NOMO-1 treated with DMSO at 0.1 percent for 48 hours (cell line): ENCODE measurements around the gene ABHD2.
"Not testable (repeated sequence)": the region's sequence is repeated elsewhere in the genome, so short reads cannot be mapped to it uniquely, and the experiment has no call there.

Experiments
- DNase-seq: peaks from one replicate; lab custom pipeline; 2025; ENCODE audit not compliant: unreplicated experiment; lab: John Stamatoyannopoulos, UW

Gene ABHD2

DNA sequence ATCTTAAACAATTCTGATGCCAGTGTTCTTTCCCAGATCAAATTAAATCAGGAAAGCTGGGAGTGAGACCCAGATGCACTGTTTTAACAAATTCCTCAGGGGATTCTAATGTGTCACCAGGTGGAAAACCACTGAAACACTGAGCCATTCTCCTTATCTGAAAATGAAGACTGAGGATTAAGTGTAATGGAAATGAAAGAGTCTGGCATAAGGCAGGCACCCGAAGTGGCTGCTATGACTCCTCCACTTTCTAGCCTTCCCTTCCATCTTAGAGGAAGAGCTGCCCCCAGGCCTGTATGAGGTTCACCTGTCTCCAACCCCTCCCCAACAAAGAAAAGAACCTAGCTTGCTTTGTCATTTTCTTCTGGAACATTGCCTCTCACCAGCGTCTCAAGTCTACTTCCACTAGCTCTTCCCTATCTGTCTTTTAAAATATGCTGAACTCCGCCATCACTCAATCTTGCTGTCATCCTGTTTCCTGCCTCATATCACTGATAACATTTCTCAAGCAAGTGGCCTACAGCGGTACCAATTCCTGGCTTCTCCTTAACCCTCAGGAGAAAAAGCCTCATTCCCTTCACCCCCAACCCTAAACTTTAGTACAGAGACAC is 13.7 kb upstream of the ABHD2 start:
- no peak for DNase-seq

DNA sequence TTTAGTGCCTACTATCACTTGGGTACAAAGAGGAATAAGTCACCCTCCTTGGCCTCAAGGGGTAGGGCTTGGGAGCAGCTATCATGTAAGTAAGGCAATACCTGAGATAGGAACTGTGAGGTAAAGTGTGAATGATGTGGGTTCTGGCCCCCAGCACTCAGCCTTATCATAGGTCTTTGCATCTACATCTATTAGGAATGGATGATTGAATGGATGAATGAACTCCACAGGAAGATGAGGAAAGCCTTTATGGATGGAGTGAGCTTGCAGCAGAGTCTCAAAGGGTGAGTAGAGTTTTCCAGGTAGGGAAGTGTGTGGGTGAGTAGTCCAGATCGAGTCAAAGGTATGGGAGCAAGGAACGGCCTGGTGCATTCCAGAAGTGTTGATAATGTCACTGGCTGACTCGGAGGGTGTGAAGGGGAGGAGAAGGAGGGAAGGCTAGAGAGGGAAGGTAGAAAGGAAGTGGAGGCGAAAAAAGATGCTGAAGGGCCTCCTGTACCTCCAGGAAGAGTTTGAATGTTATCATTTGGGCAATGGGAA is 13.1 kb upstream of the ABHD2 start:
- no peak for DNase-seq

DNA sequence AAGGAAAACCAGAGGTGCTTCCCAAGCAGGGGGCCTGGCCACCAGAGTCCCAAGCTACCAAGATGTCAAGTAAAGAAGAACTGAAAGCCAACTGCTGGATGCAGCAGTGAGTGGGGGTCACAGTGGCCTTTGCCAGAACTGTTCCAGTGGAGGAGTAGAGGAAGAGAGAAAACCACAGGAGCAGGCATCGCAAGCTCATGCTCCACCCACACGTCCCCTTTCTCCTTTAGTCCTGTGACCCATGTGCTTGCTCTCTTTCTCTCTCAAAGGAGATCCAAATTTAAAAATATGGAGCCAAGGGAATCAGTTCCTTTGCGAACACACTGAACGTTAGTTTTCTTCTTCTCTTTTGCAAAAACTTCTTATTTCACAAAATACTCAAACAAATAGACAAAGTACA is 12.4 kb upstream of the ABHD2 start:
- no peak for DNase-seq

DNA sequence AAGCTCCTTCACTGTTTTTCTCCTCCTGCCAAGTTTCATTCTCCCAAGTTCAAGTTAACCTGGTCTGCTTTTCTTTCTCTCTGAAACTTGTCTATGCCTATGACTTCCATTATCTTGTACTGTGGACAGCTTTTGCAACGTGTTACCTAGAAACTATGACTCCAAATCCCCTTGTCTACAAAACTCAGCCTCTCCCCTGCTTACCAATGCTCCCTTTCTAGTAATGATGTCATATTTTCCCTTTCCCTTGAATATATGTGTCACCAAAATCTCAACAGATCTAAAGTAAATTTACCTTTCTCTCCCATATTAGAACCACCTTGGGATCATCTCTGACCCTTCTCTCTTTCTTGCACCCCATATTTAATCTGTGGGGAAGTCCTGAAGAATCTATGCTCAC is 10.5 kb upstream of the ABHD2 start:
- DNase-seq, result no peak

DNA sequence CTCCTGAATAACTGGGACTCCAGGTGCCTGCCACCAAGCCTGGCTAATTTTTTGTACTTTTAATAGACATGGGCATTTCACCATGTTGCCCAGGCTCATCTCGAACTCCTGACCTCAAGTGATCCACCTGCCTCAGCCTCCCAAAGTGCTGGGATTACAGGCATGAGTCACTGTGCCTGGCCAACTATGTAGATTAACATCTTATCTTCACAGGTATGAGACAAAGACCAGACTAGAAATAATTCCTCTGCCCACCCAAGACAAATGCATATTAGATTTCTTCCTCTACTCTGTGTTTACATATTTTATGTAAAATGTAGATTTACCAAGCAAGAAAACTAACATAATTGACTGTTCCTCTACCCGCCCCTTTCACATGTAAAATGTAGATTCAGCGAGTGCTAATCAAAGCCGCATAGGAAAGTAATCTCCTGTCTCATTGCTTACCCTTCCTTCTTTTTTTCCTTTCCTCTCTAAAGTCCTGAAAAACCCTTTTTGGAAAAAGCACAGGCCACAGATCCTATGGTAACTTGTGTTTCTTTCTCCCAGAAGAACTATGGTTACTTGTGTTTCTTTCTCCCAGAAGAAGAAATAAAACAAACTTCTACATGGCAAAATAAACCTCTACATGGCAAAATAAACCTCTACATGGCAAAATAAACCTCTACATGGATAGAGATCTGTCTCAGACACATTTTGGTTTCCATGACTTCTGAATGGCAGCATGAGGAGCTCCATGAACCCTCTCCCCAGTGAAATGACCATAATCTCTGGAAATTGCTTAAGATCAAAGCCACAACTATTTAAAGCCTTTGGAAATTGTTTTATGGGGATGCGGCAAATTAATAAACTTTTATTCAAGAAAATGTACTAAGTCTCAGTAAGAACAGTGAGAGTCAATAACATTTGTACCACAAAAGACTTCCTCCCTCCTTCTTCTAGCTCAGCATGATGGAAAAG is 9.1 kb upstream of the ABHD2 start:
- no peak for DNase-seq

DNA sequence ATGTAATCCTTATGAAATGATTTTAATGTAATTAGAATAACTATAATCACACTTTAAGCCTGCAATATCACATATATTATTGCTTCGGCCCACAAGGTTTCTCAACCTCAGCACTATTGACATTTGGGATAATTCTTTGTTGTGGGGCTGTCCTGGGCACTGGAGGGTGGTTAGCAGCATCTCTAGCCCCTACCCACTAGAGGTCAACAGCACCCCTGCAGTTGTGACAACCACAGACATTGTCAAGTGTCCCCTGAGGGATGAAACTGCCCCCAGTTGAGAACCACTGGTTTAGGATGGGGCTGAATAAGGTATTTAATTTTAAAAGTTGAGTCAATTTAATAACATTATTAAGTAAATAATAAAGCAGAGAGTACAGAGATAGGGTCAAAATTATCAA is 6.4 kb upstream of the ABHD2 start:
- DNase-seq, result no peak

DNA sequence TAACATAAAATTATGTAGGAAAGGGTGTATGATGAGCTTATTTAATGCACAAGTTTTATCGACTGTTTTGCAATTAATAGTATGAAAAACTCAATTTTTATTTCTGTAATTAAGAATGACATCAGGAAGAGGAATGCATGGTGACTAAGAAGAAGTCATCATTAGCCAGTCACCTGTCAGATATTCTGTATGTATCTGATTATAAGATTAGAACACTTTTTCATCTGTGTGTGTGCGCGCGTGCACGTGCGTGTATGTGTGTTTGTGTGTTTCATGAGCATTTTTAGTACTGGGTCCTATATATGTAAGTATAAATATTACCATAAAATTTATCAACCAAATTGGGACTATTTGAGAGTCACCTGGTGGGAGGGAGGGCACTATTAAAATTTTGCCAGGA is 5.0 kb upstream of the ABHD2 start:
- no peak for DNase-seq

DNA sequence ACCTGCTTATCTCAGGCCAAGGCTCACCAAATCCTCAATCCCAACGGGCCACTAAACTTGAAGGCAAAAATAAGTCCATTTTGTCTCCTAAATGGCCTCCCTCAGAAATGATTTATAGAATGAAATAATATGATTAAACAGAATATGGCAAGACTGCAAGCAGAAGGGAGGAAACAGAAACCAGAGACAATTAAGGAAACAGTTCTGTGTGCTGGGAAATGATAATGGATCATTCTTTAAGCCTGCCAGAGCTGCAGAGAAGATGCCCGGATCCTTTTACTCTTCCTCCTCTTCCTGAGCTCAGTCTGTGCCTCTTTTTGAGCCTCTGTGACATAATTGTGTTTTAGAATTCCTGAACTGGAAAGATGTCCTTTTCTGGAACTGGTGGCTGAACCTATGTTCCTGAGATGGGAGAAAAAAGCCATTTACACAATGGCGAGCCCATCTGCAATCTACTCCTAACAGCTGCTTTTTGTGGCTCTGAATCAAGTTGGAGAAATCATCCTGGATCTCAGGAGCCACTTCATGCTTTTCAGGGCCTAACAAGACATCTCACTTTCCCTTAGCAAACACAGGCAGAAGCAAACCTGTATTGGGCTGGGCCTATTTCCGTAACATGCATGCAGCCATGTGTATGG is 2.8 kb upstream of the ABHD2 start:
- DNase-seq, result no peak

DNA sequence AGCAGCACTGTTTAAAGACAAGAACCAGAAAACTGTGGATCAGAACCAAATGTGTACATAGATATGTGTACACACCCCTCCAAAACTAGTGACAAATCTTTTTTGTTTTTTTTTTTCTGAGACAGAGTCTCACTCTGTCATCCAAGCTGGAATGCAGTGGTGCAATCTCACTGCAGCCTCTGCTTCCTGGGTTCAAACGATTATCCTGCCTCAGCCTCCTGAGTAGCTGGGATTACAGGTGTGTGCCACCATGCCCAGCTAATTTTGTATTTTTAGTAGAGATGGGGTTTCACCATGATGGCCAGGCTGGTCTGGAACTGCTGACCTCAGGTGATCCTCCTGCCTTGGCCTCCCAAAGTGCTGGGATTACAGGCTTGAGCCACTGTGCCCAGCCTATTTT is 2.3 kb upstream of the ABHD2 start:
- not testable (repeated sequence) for DNase-seq

DNA sequence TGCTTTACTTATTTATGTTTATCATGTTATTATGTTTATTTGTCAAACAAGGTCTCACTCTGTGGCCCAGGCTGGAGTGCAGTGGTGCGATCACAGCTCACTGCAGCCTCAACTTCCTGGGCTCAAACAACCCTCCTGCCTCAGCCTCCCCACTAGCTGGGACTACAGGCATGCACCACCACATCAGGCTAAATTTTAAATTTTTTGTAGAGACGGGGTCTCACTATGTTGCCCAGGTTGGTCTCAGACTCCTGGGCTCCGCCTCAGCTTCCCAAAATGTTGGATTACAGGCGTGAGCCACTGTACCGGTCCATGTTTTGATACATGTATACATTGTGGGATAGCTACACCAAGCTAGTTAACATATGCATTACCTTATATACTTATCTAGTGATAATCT is 1.9 kb upstream of the ABHD2 start:
- not testable (repeated sequence) for DNase-seq

DNA sequence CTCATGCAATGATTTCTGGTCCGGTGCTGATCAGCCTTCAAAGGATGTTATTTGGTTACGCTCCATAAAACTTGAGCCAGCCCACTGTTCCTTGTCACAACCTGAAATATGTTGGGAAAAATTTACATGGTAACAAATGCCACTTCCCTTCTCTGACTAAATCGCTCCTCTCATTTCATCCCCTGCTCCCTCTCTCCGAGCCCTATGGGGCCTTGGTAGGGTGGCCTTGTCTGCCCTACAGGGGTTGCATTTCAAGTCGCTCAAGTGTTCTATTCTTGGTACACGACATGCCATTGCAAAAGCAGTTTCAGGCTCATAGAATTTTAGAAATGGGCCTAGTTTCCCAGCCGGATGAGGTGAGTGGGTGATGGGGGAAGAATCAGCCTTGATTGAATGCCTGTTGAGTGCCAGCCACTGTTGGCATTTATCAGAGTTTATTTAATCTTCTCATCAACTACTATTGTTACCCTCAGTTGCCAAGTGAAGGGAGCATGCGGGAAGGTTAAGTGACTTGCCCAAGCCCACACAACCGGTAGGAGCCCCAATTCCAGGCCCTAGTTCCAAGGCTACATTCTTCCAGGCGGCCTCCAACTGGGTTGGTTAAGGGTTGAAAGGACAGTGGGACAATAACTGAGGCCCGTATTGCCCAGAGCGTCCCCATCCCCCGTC is 961 bp upstream of the ABHD2 start:
- no peak for DNase-seq

DNA sequence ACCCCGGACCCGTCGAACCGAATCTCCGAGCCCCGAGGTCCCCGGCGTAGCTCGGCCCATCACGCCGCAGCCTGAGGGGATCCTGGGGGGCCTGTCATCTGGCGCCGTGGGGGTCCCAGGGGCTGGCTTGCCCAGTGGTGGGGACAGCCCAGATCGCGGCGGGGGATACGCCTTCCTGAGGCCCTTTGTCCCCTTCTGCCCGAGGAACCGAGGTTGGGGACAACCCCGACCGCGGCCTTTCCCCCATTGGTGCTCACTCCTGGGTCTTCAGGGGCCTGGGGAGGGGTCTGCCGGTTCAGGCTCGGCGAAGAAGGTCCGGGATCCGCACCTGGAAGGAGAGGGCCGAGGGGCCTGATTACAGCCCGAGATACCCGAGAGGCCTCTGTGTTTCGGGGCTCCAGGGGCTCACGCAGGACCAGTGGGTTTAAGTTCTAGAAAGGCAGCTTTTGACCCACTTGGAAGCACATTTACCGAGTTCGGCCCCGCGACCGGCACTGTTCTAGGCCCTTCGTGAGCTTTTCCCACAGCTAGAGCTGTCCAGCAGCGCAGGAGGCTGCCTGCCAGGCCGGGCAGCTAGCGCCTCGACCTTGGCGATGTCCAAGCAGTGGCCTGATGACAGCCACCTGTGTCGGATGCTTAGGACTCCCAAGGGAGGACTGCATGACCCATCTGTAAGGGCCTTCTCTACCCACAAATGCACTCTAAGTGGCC is 504 bp downstream of the ABHD2 start:
- no peak for DNase-seq

DNA sequence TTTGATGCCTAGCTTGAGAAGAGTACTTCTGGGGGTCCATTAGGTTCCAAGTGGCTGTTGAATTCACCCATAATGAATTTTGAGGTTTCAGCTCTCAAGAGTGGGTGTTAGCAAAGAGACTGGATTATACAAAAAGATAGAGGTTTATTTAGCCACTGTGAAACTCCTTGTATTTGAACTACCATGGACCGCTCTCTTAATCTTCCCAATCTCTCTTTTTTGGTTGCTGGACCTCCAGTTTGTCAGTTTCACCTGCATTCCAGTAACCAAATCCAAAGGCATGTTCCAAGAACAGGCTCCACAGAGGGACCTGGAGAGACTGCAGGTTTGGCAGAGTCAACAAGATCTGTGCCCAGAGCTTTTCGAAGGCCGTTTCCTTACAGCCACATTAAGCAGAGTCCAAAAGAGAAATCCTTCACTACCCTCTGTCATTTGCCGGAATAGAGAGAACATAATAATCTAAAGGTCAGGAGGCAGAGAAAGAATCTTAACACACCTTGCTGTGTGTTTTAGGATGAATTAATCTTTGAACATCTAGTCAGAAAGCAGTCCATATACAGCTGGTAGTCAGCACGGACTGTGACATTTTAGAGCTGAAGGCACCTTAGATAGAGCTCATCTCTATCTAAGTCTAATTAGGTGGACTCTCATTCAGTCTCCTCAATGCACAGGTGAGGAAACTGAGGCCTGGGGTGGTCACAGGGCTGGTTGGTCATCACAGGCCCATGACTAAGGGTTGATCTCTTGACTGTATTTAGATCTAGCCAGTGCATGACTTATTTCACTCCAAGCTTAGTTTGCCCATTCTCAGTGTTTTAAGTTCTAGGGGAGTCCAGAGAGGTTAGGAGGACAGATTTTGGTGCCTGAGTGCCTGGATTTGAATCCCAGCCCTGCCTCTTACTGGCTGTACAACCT is 1.3 kb downstream of the ABHD2 start:
- DNase-seq, result no peak

DNA sequence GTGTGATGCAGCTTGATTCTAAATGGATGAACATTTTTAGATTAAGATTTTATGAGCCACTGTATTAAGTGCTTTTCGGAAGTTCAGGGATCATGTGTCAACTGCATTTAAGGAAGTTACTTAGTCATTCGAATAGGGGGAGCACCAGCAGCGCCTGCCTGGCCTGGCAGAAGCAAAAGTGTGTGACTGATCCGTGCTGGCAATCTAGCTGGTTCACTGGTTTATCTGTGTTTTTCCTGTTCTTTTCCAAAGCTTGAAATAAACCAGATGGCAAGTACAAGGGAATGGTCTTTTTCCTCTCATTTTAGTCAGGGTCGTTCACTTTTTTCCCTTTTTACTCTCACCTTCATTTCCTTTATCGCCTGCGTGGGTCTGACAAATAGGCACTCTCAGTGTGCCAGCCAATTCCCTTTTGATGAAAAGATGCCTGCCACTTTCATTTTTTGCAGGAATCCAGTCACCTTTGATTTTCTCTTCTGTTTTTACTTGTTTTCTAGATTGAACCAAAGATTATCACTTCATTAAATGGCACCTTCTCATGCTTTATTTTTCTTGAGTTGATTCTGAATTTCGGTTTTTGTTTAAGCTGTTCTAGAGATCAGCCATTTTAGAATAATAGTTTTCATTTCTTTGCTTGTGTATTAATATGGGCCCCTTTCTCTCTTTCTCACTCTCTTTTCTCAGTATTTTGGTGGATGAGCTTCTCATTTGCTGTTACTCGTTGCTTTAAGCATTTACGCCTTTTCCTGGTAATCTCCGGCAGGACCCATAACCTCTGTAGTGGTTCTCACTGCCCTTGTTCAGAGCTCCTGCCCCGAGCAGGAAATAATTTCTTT is 2.8 kb downstream of the ABHD2 start:
- peak; percentile 92 for DNase-seq

DNA sequence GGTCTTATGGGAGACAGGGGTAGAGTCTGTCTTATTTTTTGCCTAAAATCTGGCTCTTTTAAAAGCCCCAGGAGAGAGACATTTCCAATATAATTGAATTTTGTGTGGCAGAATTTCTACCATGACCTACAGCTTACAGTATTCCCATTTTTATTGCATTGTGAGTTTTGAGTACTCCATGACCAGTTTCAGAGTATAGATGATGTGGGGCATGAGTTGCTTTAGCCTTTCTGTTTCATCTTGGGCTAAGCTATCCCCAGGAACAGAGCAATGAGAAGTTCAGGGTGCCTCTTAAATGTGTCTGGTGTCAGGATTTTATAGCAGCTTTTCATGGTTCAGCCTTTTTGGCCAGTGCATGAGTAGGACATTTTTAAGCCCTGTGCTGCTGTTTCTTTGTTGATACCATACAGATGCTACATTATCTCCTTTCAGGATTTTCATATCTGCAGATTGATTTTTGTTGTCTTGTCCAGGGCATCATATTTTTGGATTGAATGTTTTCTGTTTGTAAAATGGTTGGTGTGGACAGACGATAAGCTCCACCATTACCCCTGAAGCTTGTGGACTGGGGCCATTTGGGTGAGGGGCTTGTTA is 3.5 kb downstream of the ABHD2 start:
- no peak for DNase-seq

DNA sequence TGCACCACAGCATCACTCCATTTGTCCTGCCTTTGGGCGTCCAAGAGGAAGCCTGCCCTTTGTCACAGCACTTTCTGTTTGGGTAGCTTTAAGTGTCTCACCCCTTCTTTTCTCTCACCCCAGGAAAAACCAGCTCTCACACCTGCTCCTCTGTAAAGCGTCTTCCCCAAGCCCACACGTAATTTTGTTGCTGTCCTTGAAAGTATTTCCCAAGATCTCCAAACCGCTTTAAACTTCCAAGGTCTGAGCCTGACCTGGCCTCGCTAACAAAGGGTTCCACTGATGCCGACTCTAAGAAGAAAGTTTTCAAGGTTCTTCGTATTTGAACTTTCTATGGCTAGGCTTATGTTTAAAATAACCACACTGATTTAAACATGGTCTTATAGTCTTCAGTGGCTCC is 5.3 kb downstream of the ABHD2 start:
- no peak for DNase-seq

DNA sequence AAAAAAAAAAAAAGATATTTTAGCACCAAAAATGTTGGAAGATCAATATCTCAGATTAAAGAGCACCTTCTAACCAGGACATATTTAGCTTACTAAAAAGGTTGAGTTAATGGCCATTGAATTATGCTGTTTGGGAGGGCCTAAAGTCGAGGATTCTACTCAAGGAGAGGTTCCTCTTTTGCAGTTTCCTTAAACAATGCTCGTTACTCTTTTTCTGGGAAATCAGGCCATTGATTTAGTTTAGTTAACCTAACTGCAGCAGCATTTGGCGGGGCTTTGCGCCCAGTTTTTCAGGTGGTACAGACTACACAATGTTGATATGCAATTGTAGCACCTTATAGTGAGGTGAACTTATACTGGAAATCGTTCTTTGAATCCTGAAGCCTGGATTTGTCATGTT is 6.8 kb downstream of the ABHD2 start:
- peak; percentile 37 for DNase-seq

DNA sequence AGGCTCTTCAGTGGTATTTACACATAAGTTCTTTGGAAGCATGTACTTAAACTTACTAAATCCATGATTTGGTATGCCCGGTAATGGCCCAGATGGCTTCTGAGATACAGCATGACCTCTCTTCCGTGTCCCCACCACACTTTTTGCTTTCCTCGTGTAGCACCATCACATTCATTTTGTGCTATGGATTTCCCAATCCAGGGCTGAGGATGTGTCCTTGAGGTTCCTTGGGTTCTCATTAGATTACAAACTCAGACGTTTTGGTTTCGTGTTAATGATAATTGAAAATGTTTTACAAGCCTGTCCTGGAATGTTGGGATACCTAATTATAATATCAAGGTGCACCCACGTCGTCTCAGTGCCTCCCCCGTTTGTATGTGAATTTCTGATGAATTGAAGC is 7.3 kb downstream of the ABHD2 start:
- DNase-seq, result no peak
